K562 (cell line): Measurements from ENCODE around the gene ITGB3BP. TPM values are rescaled to one million over a fixed set of nuclear protein-coding genes. Genes with fewer than 3 reads are reported as not detected.

Experiments used
- ATAC-seq: fragments of 200-7000 bp; cut with Tn5 transposase; 3 replicates; pipeline ENCODE4 v1.9.1; 2020; ENCODE audit warnings: moderate library complexity
- BruUV-seq: library from RNA; stranded (reverse); fragments of 400-500 nt; replicated peaks from 2 replicates; lab custom pipeline; 2021; lab: Mats Ljungman, UMichigan
- CTCF ChIA-PET: fragments of 300-600 bp; formaldehyde crosslinking; extraction: SDS; loops from one replicate; lab custom pipeline; 2021; ENCODE audit warnings: low intra/inter-chr PET ratio; lab: Yijun Ruan, JAX
- POLR2A ChIA-PET: fragments of 300-600, 350-650 bp; sonication (Branson Sonifier 250); formaldehyde crosslinking; extraction: SDS; loops from one replicate; lab custom pipeline; 2021; ENCODE audit warnings: antibody characterized with exemption, inconsistent platforms; lab: Yijun Ruan, JAX
- DNase-seq, 4 experiments: peaks; one replicate each; pipeline versions ENCODE4 v3.0.0 to v3.0.0-alpha.2; 2011 to 2018; ENCODE audit warnings: low spot score in 3 of 4, mixed read lengths in 3 of 4; ENCODE audit errors: extremely low read depth in 1 of 4
- FAIRE-seq: peaks from 2 replicates; lab custom pipeline; 2011; peaks lifted over from hg19 to GRCh38; lab: Jason Lieb, UNC
- H2AFZ ChIP-seq: 2 replicates; pipeline ENCODE4 v1.6.0; 2011; ENCODE audit warnings: low read depth, low read length, control low read depth, inconsistent platforms
- H3K27ac ChIP-seq: fragments of 200-600 bp; 3 replicates; pipeline ENCODE4 v1.8.0; 2011; ENCODE audit warnings: low read depth, mild to moderate bottlenecking, control low read depth, inconsistent platforms, low read length, moderate library complexity, mixed read lengths; ENCODE audit errors: extremely low read depth
- H3K27me3 ChIP-seq, 2 experiments: fragments of 300-600 bp in 1 of 2; 2 replicates in 1 of 2; 3 replicates in 1 of 2; pipeline versions ENCODE4 v1.6.0 to v1.8.0; 2011; ENCODE audit warnings: inconsistent platforms in 2 of 2, low read length in 2 of 2, mild to moderate bottlenecking in 1 of 2, mixed read lengths in 1 of 2, moderate library complexity in 1 of 2; ENCODE audit not compliant: control insufficient read depth in 2 of 2, insufficient read depth in 2 of 2
- H3K36me3 ChIP-seq: fragments of 300-600 bp; 3 replicates; pipeline ENCODE4 v1.8.0; 2011; ENCODE audit warnings: mild to moderate bottlenecking, low read length, inconsistent platforms; ENCODE audit not compliant: control insufficient read depth, insufficient read depth
- H3K4me1 ChIP-seq, 2 experiments: fragments of 200-600 bp in 1 of 2; replicated peaks in 1 of 2; 2 replicates in 1 of 2; 3 replicates in 1 of 2; pipeline versions ENCODE4 v1.5.1 to v1.8.0; 2011; ENCODE audit warnings: inconsistent platforms in 2 of 2, low read length in 2 of 2, mild to moderate bottlenecking in 1 of 2, mixed read lengths in 1 of 2, moderate library complexity in 1 of 2; ENCODE audit not compliant: control insufficient read depth in 2 of 2, insufficient read depth in 2 of 2
- H3K4me2 ChIP-seq: 2 replicates; pipeline ENCODE4 v1.6.1; 2011; ENCODE audit warnings: low read length, control low read depth, inconsistent platforms, mixed read lengths; ENCODE audit not compliant: insufficient read depth
- H3K4me3 ChIP-seq: fragments of 200-600 bp; sonication (generic), shearing (Covaris generic); 2 replicates; pipeline ENCODE4 v1.5.1; 2016; ENCODE audit warnings: control low read depth, inconsistent platforms
- H3K79me2 ChIP-seq: fragments of 200-600 bp; 3 replicates; pipeline ENCODE4 v1.8.0; 2011; ENCODE audit warnings: low read length, inconsistent platforms; ENCODE audit not compliant: control insufficient read depth, insufficient read depth
- H3K9ac ChIP-seq, 2 experiments: 2 replicates each; pipeline versions ENCODE4 v1.6.0 to v1.6.1; 2011; ENCODE audit warnings: low read depth in 2 of 2, low read length in 2 of 2, control low read depth in 1 of 2, inconsistent platforms in 1 of 2, mild to moderate bottlenecking in 1 of 2, mixed read lengths in 1 of 2; ENCODE audit not compliant: insufficient read depth in 1 of 2
- H3K9me1 ChIP-seq: one replicate; pipeline ENCODE4 v1.6.0; 2011; ENCODE audit warnings: inconsistent platforms, mild to moderate bottlenecking, low read length, moderate library complexity; ENCODE audit not compliant: control insufficient read depth, insufficient read depth
- H3K9me3 ChIP-seq: replicated peaks from 2 replicates; pipeline ENCODE4 v1.5.1; 2011; ENCODE audit warnings: low read depth, low read length, inconsistent platforms; ENCODE audit not compliant: control insufficient read depth, insufficient read depth
- H4K20me1 ChIP-seq: replicated peaks from 2 replicates; pipeline ENCODE4 v1.6.1; 2011; ENCODE audit warnings: low read length, inconsistent platforms, mixed read lengths; ENCODE audit not compliant: control insufficient read depth, insufficient read depth
- CTCF ChIP-seq, 3 experiments: IDR thresholded peaks in 2 of 3; conservative IDR thresholded peaks in 1 of 3; 2 replicates each; pipeline ENCODE4 v1.5.1; 2011 to 2012; ENCODE audit warnings: low read length in 3 of 3, mild to moderate bottlenecking in 3 of 3, control low read depth in 2 of 3, improper control_type of control experiment in 1 of 3, inconsistent platforms in 1 of 3, low read depth in 1 of 3, mixed read lengths in 1 of 3, moderate library complexity in 1 of 3; ENCODE audit not compliant: insufficient read depth in 2 of 3
- DLX4 ChIP-seq: fragments of 250-450 bp; sonication (Bioruptor Pico); IDR thresholded peaks from 2 replicates; pipeline ENCODE4 v1.6.1; 2021; ENCODE audit warnings: mild to moderate bottlenecking
- E2F1 ChIP-seq: sonication (generic); formaldehyde crosslinking; IDR thresholded peaks from 2 replicates; pipeline ENCODE4 v1.8.1; 2023; ENCODE audit warnings: mild to moderate bottlenecking, missing genetic modification reagents, moderate library complexity
- ETV5 ChIP-seq: sonication (generic); formaldehyde crosslinking; IDR thresholded peaks from 2 replicates; pipeline ENCODE4 v1.4.0; 2020; ENCODE audit warnings: low read depth, mild to moderate bottlenecking, missing genetic modification reagents
- FOXA1 ChIP-seq: fragments of 450-650 bp; IDR thresholded peaks from 2 replicates; pipeline ENCODE4 v1.6.1; 2016; ENCODE audit warnings: mild to moderate bottlenecking, borderline replicate concordance
- GABPB2 ChIP-seq: fragments of 250-450 bp; sonication (Bioruptor Pico); conservative IDR thresholded peaks from 2 replicates; pipeline ENCODE4 v1.5.1; 2021; ENCODE audit warnings: mild to moderate bottlenecking
- KAT2B ChIP-seq: IDR thresholded peaks from one replicate; pipeline ENCODE4 v1.6.1; 2012; ENCODE audit warnings: low read depth, mild to moderate bottlenecking, control low read depth, inconsistent platforms, low read length, moderate library complexity
- KDM5B ChIP-seq: fragments of 200-600 bp; sonication (generic); IDR thresholded peaks from 2 replicates; pipeline ENCODE4 v1.6.1; 2012; ENCODE audit warnings: low read depth, mild to moderate bottlenecking, moderate library complexity, low read length, control low read depth, inconsistent platforms; ENCODE audit not compliant: insufficient replicate concordance
- MAZ ChIP-seq, 2 experiments: fragments of 450-650 bp in 1 of 2; sonication (generic) in 1 of 2; formaldehyde crosslinking; IDR thresholded peaks in 1 of 2; conservative IDR thresholded peaks in 1 of 2; 2 replicates each; pipeline versions ENCODE4 v1.4.0 to v1.5.0; 2020; ENCODE audit warnings: mild to moderate bottlenecking in 1 of 2, missing genetic modification reagents in 1 of 2
- NFE2 ChIP-seq: IDR thresholded peaks from 2 replicates; pipeline ENCODE4 v1.6.1; 2014; ENCODE audit warnings: antibody characterized with exemption, low read depth
- NR3C1 ChIP-seq: sonication (generic); formaldehyde crosslinking; IDR thresholded peaks from 2 replicates; pipeline ENCODE4 v1.8.1; 2022; ENCODE audit warnings: missing genetic modification reagents
- RBM39 ChIP-seq: fragments of 200-400 bp; formaldehyde crosslinking; optimal IDR thresholded peaks from 2 replicates; pipeline ENCODE3; 2018; ENCODE audit warnings: low read depth, low read length
- TEAD1 ChIP-seq, 2 experiments: fragments of 450-650 bp in 1 of 2; sonication (generic) in 1 of 2; formaldehyde crosslinking; IDR thresholded peaks; 2 replicates each; pipeline versions ENCODE4 v1.4.0 to v1.8.0; 2020 to 2022; ENCODE audit warnings: mild to moderate bottlenecking in 2 of 2, missing genetic modification reagents in 1 of 2
- ZBTB7A ChIP-seq: IDR thresholded peaks from 2 replicates; pipeline ENCODE4 v1.6.1; 2011; ENCODE audit warnings: low read depth, mild to moderate bottlenecking, low read length, moderate library complexity, borderline replicate concordance; ENCODE audit not compliant: control insufficient read depth
- ZKSCAN1 ChIP-seq: fragments of 150-350 bp; IDR thresholded peaks from 2 replicates; pipeline ENCODE4 v1.6.1; 2016; ENCODE audit warnings: low read depth, low read length
- ZKSCAN8 ChIP-seq: fragments of 200-800 bp; sonication (Bioruptor generic); IDR thresholded peaks from 2 replicates; pipeline ENCODE4 v1.6.1; 2016; ENCODE audit warnings: missing genetic modification characterization, missing compliant biosample characterization
- ZNF274 ChIP-seq: IDR thresholded peaks from 2 replicates; pipeline ENCODE4 v1.6.1; 2011; ENCODE audit warnings: low read depth, mild to moderate bottlenecking, low read length, moderate library complexity, borderline replicate concordance
- ZNF431 ChIP-seq: sonication (generic); formaldehyde crosslinking; IDR thresholded peaks from 2 replicates; pipeline ENCODE4 v1.8.0; 2022; ENCODE audit warnings: mild to moderate bottlenecking, missing genetic modification reagents
- ZNF445 ChIP-seq: fragments of 250-450 bp; sonication (Bioruptor Pico); IDR thresholded peaks from 2 replicates; pipeline ENCODE4 v1.4.0; 2020; ENCODE audit warnings: low read depth, mild to moderate bottlenecking, moderate library complexity
- ZNF551 ChIP-seq: fragments of 250-450 bp; sonication (Bioruptor Pico); IDR thresholded peaks from 2 replicates; pipeline ENCODE4 v1.5.0; 2021; ENCODE audit warnings: mild to moderate bottlenecking, moderate library complexity
- in situ Hi-C: fragments of 300-500 bp; cut with MboI; formaldehyde crosslinking; loops from 4 replicates; pipeline ENCODE4 v1.15.0; 2018; ENCODE audit warnings: inconsistent platforms, mixed read lengths
- intact Hi-C: fragments of 100-400 bp; cut with micrococcal nuclease; formaldehyde crosslinking; loops from 2 replicates; pipeline ENCODE4 v1.14.2; 2022
- polyA plus RNA-seq, 8 experiments: library from polyadenylated mRNA; depleted of rRNA in 4 of 8; stranded (reverse) in 5 of 8; unstranded in 3 of 8; fragments of >200 nt; fragmentation: Nextera tagmentation in 2 of 8; fragmentation: Illumina TruSeq in 1 of 8; extraction: Ambion mirVana in 2 of 8; extraction: Trizol in 1 of 8; gene quantifications; 2 replicates each; pipeline versions ENCODE4 v1.2.1 to v1.2.3, GENCODE V29; 2011 to 2014; ENCODE audit warnings: inconsistent platforms in 1 of 8, missing spikeins in 1 of 8
- total RNA-seq, 7 experiments: library from RNA; depleted of rRNA in 6 of 7; stranded (reverse); fragments of >200 nt in 6 of 7; fragmentation: Illumina TruSeq in 2 of 7; extraction: Trizol in 2 of 7; gene quantifications; 2 replicates each; pipeline versions ENCODE4 v1.2.1 to v1.2.3, GENCODE V29; 2011 to 2021; ENCODE audit warnings: low replicate concordance in 1 of 7

ITGB3BP gene
- total and polyA plus RNA-seq, 9 of the 15 experiments (the other 6 are each of a cell fraction or from before 2014, with no cell fraction given), result 62.8 to 151 (median 110) TPM

GRCh38 chr1:63555480-63555879, 32.5 kb upstream of the ITGB3BP start:
- H4K20me1 ChIP-seq, result no peaks in the 10 kb centered on the region
- no peak for TF ChIP-seq KDM5B
- TF ChIP-seq ZNF274, result no peak
- no peak for TF ChIP-seq MAZ (CRISPR knock-in tag; conservative IDR thresholded peaks at IDR 0.05 in 1 of 2, IDR thresholded peaks at IDR 0.05 in 1 of 2)
- TF ChIP-seq NFE2, result no peak
- no peak for TF ChIP-seq TEAD1 (CRISPR knock-in tag; IDR thresholded peaks at IDR 0.05)
- no peak for TF ChIP-seq ZKSCAN8
- TF ChIP-seq DLX4 (CRISPR knock-in tag), result no peak
- TF ChIP-seq E2F1 (CRISPR knock-in tag), result no peak
- no peak for TF ChIP-seq RBM39
- no peak for TF ChIP-seq CTCF (IDR thresholded peaks at IDR 0.05 in 2 of 3, conservative IDR thresholded peaks at IDR 0.05 in 1 of 3; ENCODE audit: insufficient read depth in 2 of 3, low read depth in 1 of 3, low read length in 3 of 3)
- no peak for TF ChIP-seq NR3C1 (CRISPR knock-in tag)
- no peak for TF ChIP-seq ZNF551 (CRISPR knock-in tag)
- TF ChIP-seq ETV5 (CRISPR knock-in tag), result no peak
- no peak for TF ChIP-seq ZNF431 (CRISPR knock-in tag)
- TF ChIP-seq FOXA1, result no peak
- TF ChIP-seq ZKSCAN1, result no peak
- TF ChIP-seq GABPB2 (CRISPR knock-in tag), result no peak
- TF ChIP-seq ZNF445 (CRISPR knock-in tag), result no peak
- TF ChIP-seq ZBTB7A, result no peak
- TF ChIP-seq KAT2B, result no peak
- FAIRE-seq (no peak), ATAC-seq (no peak), DNase-seq (no peak)
- in situ Hi-C loops, result no loop called here
- H2AFZ ChIP-seq, result no peak overlapping the region
- ChIA-PET CTCF (no interaction called here), POLR2A (no interaction called here)
- no peaks in the 10 kb centered on the region for H3K36me3 ChIP-seq
- no peak overlapping the region for H3K4me2 ChIP-seq
- H3K4me1 ChIP-seq, result no peaks in the 10 kb centered on the region
- intact Hi-C loops, result no loop called here
- H3K27me3 ChIP-seq, result no peaks in the 10 kb centered on the region
- H3K27ac ChIP-seq, result no peak overlapping the region
- no TSS peak for BruUV-seq
- no peak overlapping the region for H3K4me3 ChIP-seq
- no peaks in the 10 kb centered on the region for H3K9me3 ChIP-seq
- H3K9me1 ChIP-seq, result no peaks in the 10 kb centered on the region
- no peaks in the 10 kb centered on the region for H3K79me2 ChIP-seq
- no peak overlapping the region for H3K9ac ChIP-seq
